Psoas muscle (tissue), 8 donors: ENCODE measurements around the gene GPD1. TPM values are rescaled to one million over a fixed set of nuclear protein-coding genes. Genes with fewer than 3 reads are reported as not detected.
A peak's percentile ranks its signal among the peaks of the same experiment; 100 is the strongest.

ENCODE experiments used
- ATAC-seq, 4 donors: fragments of 200-7000 bp; cut with Tn5 transposase; one replicate each; pipeline ENCODE4 v1.9.1; 2020; ENCODE audit warnings: moderate library complexity in 3 of 4, mild to moderate bottlenecking in 2 of 4
- DNase-seq, 2 donors: peaks; one replicate each; pipeline ENCODE4 v3.0.0-alpha.2; 2020
- H3K27ac ChIP-seq: fragments of 200-600 bp; one replicate; pipeline ENCODE4 v1.8.0; 2022
- H3K27me3 ChIP-seq, 3 donors: fragments of 200-600 bp in 1 of 3; one replicate each; pipeline versions ENCODE4 v1.6.1 to v1.8.0; 2013 to 2022; ENCODE audit warnings: low read length in 2 of 3, mild to moderate bottlenecking in 2 of 3, moderate library complexity in 1 of 3; ENCODE audit not compliant: insufficient read depth in 3 of 3
- H3K36me3 ChIP-seq, 2 donors: fragments of 200-600 bp in 1 of 2; one replicate each; pipeline versions ENCODE4 v1.6.1 to v1.8.0; 2013 to 2022; ENCODE audit warnings: low read depth in 1 of 2, mild to moderate bottlenecking in 1 of 2, moderate library complexity in 1 of 2; ENCODE audit not compliant: insufficient read depth in 1 of 2
- H3K4me1 ChIP-seq: fragments of 200-600 bp; one replicate; pipeline ENCODE4 v1.8.0; 2022
- H3K4me3 ChIP-seq: fragments of 200-600 bp; one replicate; pipeline ENCODE4 v1.8.0; 2022; ENCODE audit warnings: mild to moderate bottlenecking
- H3K9me3 ChIP-seq: fragments of 200-600 bp; one replicate; pipeline ENCODE4 v1.8.0; 2022
- CTCF ChIP-seq: fragments of 200-600 bp; IDR thresholded peaks from one replicate; pipeline ENCODE4 v1.8.0; 2022; ENCODE audit warnings: antibody characterized with exemption
- WGBS, 3 donors: extraction: QIAGEN DNeasy Blood & Tissue Kit; methylation state at CpG; one replicate each; pipeline versions ENCODE4 v1.1.6 to v1.1.7; 2013; 5-methylcytosine and 5-hydroxymethylcytosine counted together
- intact Hi-C, 2 donors: fragments of 100-400 bp; cut with DNase I; formaldehyde crosslinking; loops; one replicate each; pipeline versions ENCODE4 v1.11.0 to v1.14.2; 2022
- polyA plus RNA-seq, 3 donors: library from polyadenylated mRNA; stranded (reverse); fragments of 200-250 nt; gene quantifications; one replicate each; pipeline ENCODE4 v1.2.3, GENCODE V29; 2013
- total RNA-seq, 4 donors: library from RNA; stranded (reverse); fragmentation: NEBNext Ultra II Directional in 2 of 4; extraction: Animal tissue kit (Norgen Biotek cat#: 25700) in 2 of 4; gene quantifications; one replicate each; pipeline versions ENCODE4 v1.2.1 to v1.2.4, GENCODE V29; 2021 to 2023
- donor health status: healthy with polysubstance abuse.
- donor health status: DM: no; HTN: no; CAD: no; lungs with moderate emphysema.
- donor health status: Bipolar disorder and iron deficiency.
- donor health status: healthy.
- donor health status: DM: yes; HTN: yes; CAD: no.
- donor health status: DM: no; HTN: no; CAD: no.
- donor health status: DM: no; HTN: no; CAD: no.
- donor health status: DM: yes; HTN: yes; CAD: no.

GPD1 gene
- total and polyA plus RNA-seq, 7 donors = 17.4 to 221 (median 120) TPM

- no peaks in the 10 kb centered on the region for H3K4me1 ChIP-seq
- WGBS, 3 donors = 73 to 83% (median 80%) methylated on average over 3 of the region's 3 CpGs
These were observed 38.0 kb upstream of the GPD1 start for GRCh38 chr12:50065726-50066310.

GRCh38 chr12:50066402-50066801 lies 37.4 kb upstream of the GPD1 start:
- Histone ChIP-seq H3K36me3 (no peaks in the 10 kb centered on the region), H3K4me3 (no peak overlapping the region), H3K27ac (no peak overlapping the region), H3K27me3 (no peaks in the 10 kb centered on the region), H3K9me3 (no peaks in the 10 kb centered on the region), H3K4me1 (no peaks in the 10 kb centered on the region)
- no peak for DNase-seq
- 27 to 30% (median 27%) methylated on average over 5 of the region's 5 CpGs for WGBS, 3 donors
- TF ChIP-seq CTCF = no peak
- intact Hi-C loops = no loop called here
- peak in 1 of 4 donors; percentile 52 for ATAC-seq

More at GRCh38 chr12:50065726-50066310, 38.0 kb upstream of the GPD1 start:
- Histone ChIP-seq H3K4me3 (no peak overlapping the region), H3K27me3 (no peaks in the 10 kb centered on the region), H3K9me3 (no peaks in the 10 kb centered on the region), H3K36me3 (no peaks in the 10 kb centered on the region), H3K27ac (no peak overlapping the region)
- intact Hi-C loops = no loop called here
- DNase-seq (no peak), ATAC-seq (no peak)
- no peak for TF ChIP-seq CTCF

GRCh38 chr12:50069069-50069468 lies 34.7 kb upstream of the GPD1 start:
- no peak for ATAC-seq
- Histone ChIP-seq H3K4me1 (no peaks in the 10 kb centered on the region), H3K4me3 (no peak overlapping the region), H3K36me3 (no peaks in the 10 kb centered on the region), H3K9me3 (no peaks in the 10 kb centered on the region), H3K27me3 (no peaks in the 10 kb centered on the region), H3K27ac (no peak overlapping the region)
- 97 to 100% (median 97%) methylated on average over 5 of the region's 5 CpGs for WGBS, 3 donors
- TF ChIP-seq CTCF = no peak
- DNase-seq = no peak
- intact Hi-C loops = no loop called here

GRCh38 chr12:50069539-50069938 lies 34.3 kb upstream of the GPD1 start:
- TF ChIP-seq CTCF = no peak
- 97 to 100% (median 97%) methylated on average over 3 of the region's 3 CpGs for WGBS, 3 donors
- Histone ChIP-seq H3K4me3 (no peak overlapping the region), H3K9me3 (no peaks in the 10 kb centered on the region), H3K36me3 (no peaks in the 10 kb centered on the region), H3K4me1 (no peaks in the 10 kb centered on the region), H3K27ac (no peak overlapping the region), H3K27me3 (no peaks in the 10 kb centered on the region)
- DNase-seq (no peak), ATAC-seq (no peak)
- intact Hi-C loops = no loop called here
